GM21390 (cell line): Measurements from ENCODE around the gene FJX1.
"Not testable (repeated sequence)": the region's sequence is repeated elsewhere in the genome, so short reads cannot be mapped to it uniquely, and the experiment has no call there.

Source experiments
- ATAC-seq: cut with Tn5 transposase; IDR thresholded peaks from one replicate; pipeline ENCODE4 v1.9.1; 2021; ENCODE audit not compliant: unreplicated experiment

FJX1 gene

GRCh38 chr11:35663408-35663702 lies 45.1 kb downstream of the FJX1 start:
- ATAC-seq, result no peak

- ATAC-seq, result no peak
Measured at GRCh38 chr11:35664977-35665441, 46.7 kb downstream of the FJX1 start.

GRCh38 chr11:35667257-35667656 lies 49.0 kb downstream of the FJX1 start:
- ATAC-seq, result no peak

- not testable (repeated sequence) for ATAC-seq
Measured at GRCh38 chr11:35668350-35668749, 50.1 kb downstream of the FJX1 start.
